ENCODE measurements around the gene ASIC3.
A peak's percentile ranks its signal among the peaks of the same experiment; 100 is the strongest.
"Not testable (repeated sequence)": the region's sequence is repeated elsewhere in the genome, so short reads cannot be mapped to it uniquely, and the experiment has no call there.

The ASIC3 gene

DNA sequence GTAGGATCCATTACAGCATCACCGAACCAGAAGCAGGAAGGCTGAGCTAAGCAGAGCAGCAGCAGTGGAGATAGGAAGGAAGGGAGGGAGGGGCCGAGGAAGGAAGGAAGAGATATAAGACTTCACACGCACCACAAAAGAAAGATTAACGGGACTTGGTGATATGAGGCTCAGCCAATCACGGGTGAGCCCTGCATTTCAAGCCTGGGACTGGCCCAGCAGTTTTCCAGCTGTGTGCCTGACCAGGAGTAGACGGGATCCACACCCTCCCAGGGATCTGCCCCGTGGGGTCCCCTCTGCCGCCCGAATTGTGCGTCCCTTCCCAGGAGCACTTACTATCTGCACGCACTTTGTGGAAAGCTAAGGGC, 40.2 kb upstream of the ASIC3 start:
- H3K27me3 ChIP-seq (ENCODE audit: control insufficient read depth, insufficient read depth, low read length, poor library complexity, severe bottlenecking) = no peaks in the 10 kb centered on the region
- no peak overlapping the region for H3K4me3 ChIP-seq (ENCODE audit: insufficient read depth, low read depth, low read length)
- peaks cover 33% of the 10 kb centered on the region for H3K4me1 ChIP-seq (ENCODE audit: control insufficient read depth, insufficient read depth, low read length)
- WGBS, 2 experiments = 80 to 81% methylated on average over 11 of the region's 11 CpGs
- no peak overlapping the region for H3K27ac ChIP-seq (ENCODE audit: insufficient read depth, low read depth, low read length, poor library complexity, severe bottlenecking)
- H3K36me3 ChIP-seq (ENCODE audit: control insufficient read depth, insufficient read depth, low read length) = no peaks in the 10 kb centered on the region
- no peaks in the 10 kb centered on the region for H3K9me3 ChIP-seq (ENCODE audit: control insufficient read depth, low read length)

DNA sequence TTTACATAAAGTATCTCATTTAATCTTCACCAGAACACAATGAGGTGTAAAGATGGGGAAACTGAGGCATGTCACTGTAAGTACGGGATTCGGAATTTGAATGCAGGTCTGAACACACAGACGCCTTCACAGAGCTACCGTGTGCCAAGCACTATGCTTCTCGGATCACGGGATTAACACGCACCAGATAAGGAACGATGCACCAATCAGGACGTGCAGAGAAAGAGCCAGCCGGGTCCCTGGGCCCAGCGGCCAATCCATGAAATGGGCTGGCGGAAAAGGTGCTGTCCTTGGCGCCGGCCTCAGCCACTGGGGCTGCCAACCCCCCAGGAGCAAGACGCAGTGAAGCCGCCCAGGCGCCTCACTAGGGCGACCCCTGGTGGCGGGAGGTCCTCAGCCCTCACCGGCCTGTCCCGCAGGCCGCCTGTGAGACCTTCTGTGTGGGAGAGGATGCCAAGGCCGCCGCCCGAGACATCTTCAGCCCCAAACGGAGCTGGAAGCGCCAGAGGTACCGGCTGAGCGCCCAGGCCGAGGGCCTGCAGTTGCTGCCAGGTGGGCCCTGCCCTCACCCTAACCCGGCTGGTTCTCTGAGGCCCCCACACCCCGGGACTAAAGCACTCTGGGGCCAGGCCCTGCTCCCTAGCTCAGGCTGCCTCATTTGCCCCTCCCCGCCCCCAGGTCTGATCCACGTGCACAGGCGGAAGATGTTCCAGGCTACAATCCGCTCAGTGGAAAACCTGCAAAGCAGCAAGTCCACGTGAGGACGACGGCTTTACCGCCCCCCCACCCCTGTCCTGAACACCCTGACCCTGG, 39.6 kb upstream of the ASIC3 start:
- Histone ChIP-seq H3K4me1 (ENCODE audit: control insufficient read depth, insufficient read depth, low read length) (peaks cover 33% of the 10 kb centered on the region), H3K27me3 (ENCODE audit: control insufficient read depth, insufficient read depth, low read length, poor library complexity, severe bottlenecking) (no peaks in the 10 kb centered on the region), H3K9me3 (ENCODE audit: control insufficient read depth, low read length) (no peaks in the 10 kb centered on the region), H3K27ac (ENCODE audit: insufficient read depth, low read depth, low read length, poor library complexity, severe bottlenecking) (no peak overlapping the region), H3K4me3 (ENCODE audit: insufficient read depth, low read depth, low read length) (no peak overlapping the region), H3K36me3 (ENCODE audit: control insufficient read depth, insufficient read depth, low read length) (no peaks in the 10 kb centered on the region)
- WGBS, 2 experiments = 69 to 73% methylated on average over 40 of the region's 40 CpGs

DNA sequence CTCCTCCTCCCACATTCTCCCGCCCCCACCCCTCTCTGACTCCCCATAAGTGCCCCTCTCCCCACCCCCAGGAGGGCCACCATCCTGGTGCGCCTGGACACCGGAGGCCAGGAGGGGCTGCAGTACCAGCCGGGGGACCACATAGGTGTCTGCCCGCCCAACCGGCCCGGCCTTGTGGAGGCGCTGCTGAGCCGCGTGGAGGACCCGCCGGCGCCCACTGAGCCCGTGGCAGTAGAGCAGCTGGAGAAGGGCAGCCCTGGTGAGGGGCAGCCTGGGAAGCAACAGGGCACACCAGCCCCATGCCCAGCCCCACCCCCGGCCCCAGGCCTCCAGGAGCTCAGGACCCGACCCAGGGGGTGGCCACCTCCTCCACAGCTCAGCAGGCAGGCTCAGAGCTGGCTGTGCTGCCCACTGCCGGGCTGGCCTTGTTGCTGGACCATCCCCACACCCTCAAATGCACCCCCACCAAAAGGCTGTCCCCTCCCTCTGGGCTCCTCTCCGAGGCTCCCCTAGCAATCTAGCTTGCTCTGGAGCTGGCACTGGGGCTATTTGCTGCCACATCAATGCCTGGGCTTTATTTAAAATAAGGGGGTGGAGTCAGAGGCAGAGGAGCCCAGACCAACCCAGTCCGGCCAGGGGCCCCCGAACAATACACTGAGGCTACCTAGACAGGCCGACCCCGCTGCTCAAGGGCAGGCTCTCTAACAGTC, 38.8 kb upstream of the ASIC3 start:
- 74 to 77% methylated on average over 21 to 22 of the region's 22 CpGs for WGBS, 2 experiments
- Histone ChIP-seq H3K4me3 (ENCODE audit: insufficient read depth, low read depth, low read length) (peak overlapping the region; percentile 34), H3K4me1 (ENCODE audit: control insufficient read depth, insufficient read depth, low read length) (peaks cover 33% of the 10 kb centered on the region), H3K9me3 (ENCODE audit: control insufficient read depth, low read length) (no peaks in the 10 kb centered on the region), H3K36me3 (ENCODE audit: control insufficient read depth, insufficient read depth, low read length) (no peaks in the 10 kb centered on the region), H3K27ac (ENCODE audit: insufficient read depth, low read depth, low read length, poor library complexity, severe bottlenecking) (no peak overlapping the region), H3K27me3 (ENCODE audit: control insufficient read depth, insufficient read depth, low read length, poor library complexity, severe bottlenecking) (no peaks in the 10 kb centered on the region)

DNA sequence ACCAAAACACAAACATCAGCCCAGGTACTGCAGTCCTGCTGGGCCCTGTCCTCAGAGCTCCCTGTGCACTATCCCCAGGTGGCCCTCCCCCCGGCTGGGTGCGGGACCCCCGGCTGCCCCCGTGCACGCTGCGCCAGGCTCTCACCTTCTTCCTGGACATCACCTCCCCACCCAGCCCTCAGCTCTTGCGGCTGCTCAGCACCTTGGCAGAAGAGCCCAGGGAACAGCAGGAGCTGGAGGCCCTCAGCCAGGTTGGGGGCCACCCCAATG, 38.4 kb upstream of the ASIC3 start:
- 50 to 54% methylated on average over 7 of the region's 7 CpGs for WGBS, 2 experiments
- no peaks in the 10 kb centered on the region for H3K9me3 ChIP-seq (ENCODE audit: control insufficient read depth, low read length)
- no peak overlapping the region for H3K27ac ChIP-seq (ENCODE audit: insufficient read depth, low read depth, low read length, poor library complexity, severe bottlenecking)
- no peaks in the 10 kb centered on the region for H3K36me3 ChIP-seq (ENCODE audit: control insufficient read depth, insufficient read depth, low read length)
- peak overlapping the region; percentile 34 for H3K4me3 ChIP-seq (ENCODE audit: insufficient read depth, low read depth, low read length)
- H3K27me3 ChIP-seq (ENCODE audit: control insufficient read depth, insufficient read depth, low read length, poor library complexity, severe bottlenecking) = no peaks in the 10 kb centered on the region
- peaks cover 33% of the 10 kb centered on the region for H3K4me1 ChIP-seq (ENCODE audit: control insufficient read depth, insufficient read depth, low read length)

DNA sequence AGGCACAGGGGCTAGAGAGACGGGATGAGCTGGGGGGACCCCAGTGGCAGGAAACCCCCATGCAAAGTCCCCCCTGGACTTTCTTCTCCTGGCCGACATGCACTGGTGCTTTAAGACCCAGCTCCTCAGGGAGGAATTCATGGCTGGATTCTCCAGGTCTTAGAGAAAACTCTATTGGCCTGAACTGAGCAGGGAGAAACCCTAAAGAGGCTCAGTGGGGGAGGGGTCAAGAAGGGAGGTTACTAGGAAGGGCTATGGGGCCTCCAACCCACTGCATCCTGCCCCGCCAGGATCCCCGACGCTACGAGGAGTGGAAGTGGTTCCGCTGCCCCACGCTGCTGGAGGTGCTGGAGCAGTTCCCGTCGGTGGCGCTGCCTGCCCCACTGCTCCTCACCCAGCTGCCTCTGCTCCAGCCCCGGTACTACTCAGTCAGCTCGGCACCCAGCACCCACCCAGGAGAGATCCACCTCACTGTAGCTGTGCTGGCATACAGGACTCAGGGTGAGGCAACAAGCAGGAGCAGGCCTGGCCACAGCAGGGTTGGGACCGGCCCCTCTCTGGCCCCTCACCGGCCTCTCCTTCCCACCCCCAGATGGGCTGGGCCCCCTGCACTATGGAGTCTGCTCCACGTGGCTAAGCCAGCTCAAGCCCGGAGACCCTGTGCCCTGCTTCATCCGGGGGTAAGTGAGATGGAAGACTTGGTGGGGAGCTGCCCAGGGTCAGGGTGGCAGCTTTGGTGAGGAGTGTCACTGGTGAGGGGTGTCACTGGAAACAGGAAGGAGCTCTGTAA, 37.8 kb upstream of the ASIC3 start:
- H3K4me1 ChIP-seq (ENCODE audit: control insufficient read depth, insufficient read depth, low read length) = peaks cover 33% of the 10 kb centered on the region
- H3K9me3 ChIP-seq (ENCODE audit: control insufficient read depth, low read length) = no peaks in the 10 kb centered on the region
- no peaks in the 10 kb centered on the region for H3K36me3 ChIP-seq (ENCODE audit: control insufficient read depth, insufficient read depth, low read length)
- no peak overlapping the region for H3K27ac ChIP-seq (ENCODE audit: insufficient read depth, low read depth, low read length, poor library complexity, severe bottlenecking)
- 21 to 25% methylated on average over 18 of the region's 18 CpGs for WGBS, 2 experiments
- H3K4me3 ChIP-seq (ENCODE audit: insufficient read depth, low read depth, low read length) = peak overlapping the region; percentile 34
- no peaks in the 10 kb centered on the region for H3K27me3 ChIP-seq (ENCODE audit: control insufficient read depth, insufficient read depth, low read length, poor library complexity, severe bottlenecking)

DNA sequence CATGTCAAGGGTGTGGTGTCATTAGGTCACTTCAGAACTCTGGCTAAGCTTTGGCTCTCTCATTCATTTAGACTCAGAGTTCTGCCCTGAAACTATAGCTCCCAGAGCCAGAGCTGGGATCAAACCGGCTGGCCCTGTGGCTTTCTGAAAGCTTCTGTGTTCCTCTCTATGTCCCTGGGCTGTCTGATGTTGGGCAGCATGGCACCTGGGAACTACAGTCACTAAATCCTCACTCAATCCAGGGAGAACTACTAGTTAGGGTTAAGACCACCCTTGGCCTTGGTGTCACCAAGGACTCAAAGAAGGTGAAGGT, 37.3 kb upstream of the ASIC3 start:
- no peaks in the 10 kb centered on the region for H3K9me3 ChIP-seq (ENCODE audit: control insufficient read depth, low read length)
- H3K27ac ChIP-seq (ENCODE audit: insufficient read depth, low read depth, low read length, poor library complexity, severe bottlenecking) = no peak overlapping the region
- H3K36me3 ChIP-seq (ENCODE audit: control insufficient read depth, insufficient read depth, low read length) = no peaks in the 10 kb centered on the region
- 62 to 73% methylated on average over 1 of the region's 1 CpG for WGBS, 2 experiments
- peaks cover 33% of the 10 kb centered on the region for H3K4me1 ChIP-seq (ENCODE audit: control insufficient read depth, insufficient read depth, low read length)
- no peaks in the 10 kb centered on the region for H3K27me3 ChIP-seq (ENCODE audit: control insufficient read depth, insufficient read depth, low read length, poor library complexity, severe bottlenecking)
- peak overlapping the region; percentile 34 for H3K4me3 ChIP-seq (ENCODE audit: insufficient read depth, low read depth, low read length)

DNA sequence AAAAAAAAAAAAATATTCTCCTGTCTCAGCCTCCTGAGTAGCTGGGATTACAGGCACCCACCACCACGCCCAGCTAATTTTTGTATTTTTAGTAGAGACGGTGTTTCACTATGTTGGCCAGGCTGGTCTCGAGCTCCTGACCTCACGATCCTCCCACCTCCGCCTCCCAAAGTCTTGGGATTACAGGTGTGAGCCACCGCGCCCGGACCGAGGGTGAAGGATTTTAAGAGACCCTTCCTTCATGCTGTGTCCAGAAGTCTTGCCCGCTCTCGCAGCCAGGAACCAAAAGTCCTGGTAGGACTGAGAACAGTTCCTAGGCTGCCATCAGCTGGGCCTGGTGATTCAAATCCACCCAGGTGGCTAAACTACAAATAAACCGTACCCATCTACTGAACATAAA, 36.7 kb upstream of the ASIC3 start:
- H3K4me1 ChIP-seq (ENCODE audit: control insufficient read depth, insufficient read depth, low read length) = peaks cover 33% of the 10 kb centered on the region
- H3K36me3 ChIP-seq (ENCODE audit: control insufficient read depth, insufficient read depth, low read length); H3K9me3 ChIP-seq (ENCODE audit: control insufficient read depth, low read length); H3K4me3 ChIP-seq (ENCODE audit: insufficient read depth, low read depth, low read length); H3K27ac ChIP-seq (ENCODE audit: insufficient read depth, low read depth, low read length, poor library complexity, severe bottlenecking); H3K27me3 ChIP-seq (ENCODE audit: control insufficient read depth, insufficient read depth, low read length, poor library complexity, severe bottlenecking): not testable (repeated sequence)
- 85 to 86% methylated on average over 12 of the region's 12 CpGs for WGBS, 2 experiments

DNA sequence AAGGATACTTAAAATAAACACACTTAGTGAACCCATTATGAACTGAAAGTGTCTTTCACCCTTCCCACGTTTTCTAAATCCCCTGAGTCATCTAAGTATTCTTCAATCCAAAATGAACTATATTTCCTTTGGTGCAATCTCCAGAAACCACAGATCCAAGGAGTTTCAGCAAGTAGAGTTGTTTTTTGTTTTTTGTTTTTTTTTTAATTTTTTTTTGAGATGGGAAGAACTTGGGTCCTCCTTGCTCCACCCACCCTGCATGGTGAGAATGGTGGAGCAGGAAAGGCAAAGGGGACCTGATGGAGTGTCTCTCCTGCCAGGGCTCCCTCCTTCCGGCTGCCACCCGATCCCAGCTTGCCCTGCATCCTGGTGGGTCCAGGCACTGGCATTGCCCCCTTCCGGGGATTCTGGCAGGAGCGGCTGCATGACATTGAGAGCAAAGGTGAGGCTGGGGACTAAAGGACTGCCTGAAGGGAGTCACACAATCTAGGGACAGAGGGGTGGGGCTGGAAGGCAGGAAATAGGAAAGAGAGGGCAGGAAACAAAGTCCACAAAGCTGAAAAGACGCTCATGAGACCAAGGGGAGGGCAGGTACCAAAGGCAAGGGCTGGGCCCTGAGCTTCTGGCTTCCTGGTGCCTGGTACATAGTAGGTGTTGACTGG, 36.2 kb upstream of the ASIC3 start:
- no peaks in the 10 kb centered on the region for H3K36me3 ChIP-seq (ENCODE audit: control insufficient read depth, insufficient read depth, low read length)
- 85 to 89% methylated on average over 6 of the region's 6 CpGs for WGBS, 2 experiments
- H3K4me3 ChIP-seq (ENCODE audit: insufficient read depth, low read depth, low read length) = no peak overlapping the region
- H3K27ac ChIP-seq (ENCODE audit: insufficient read depth, low read depth, low read length, poor library complexity, severe bottlenecking) = no peak overlapping the region
- no peaks in the 10 kb centered on the region for H3K9me3 ChIP-seq (ENCODE audit: control insufficient read depth, low read length)
- H3K27me3 ChIP-seq (ENCODE audit: control insufficient read depth, insufficient read depth, low read length, poor library complexity, severe bottlenecking) = peaks cover under 1% of the 10 kb centered on the region
- peaks cover 33% of the 10 kb centered on the region for H3K4me1 ChIP-seq (ENCODE audit: control insufficient read depth, insufficient read depth, low read length)

DNA sequence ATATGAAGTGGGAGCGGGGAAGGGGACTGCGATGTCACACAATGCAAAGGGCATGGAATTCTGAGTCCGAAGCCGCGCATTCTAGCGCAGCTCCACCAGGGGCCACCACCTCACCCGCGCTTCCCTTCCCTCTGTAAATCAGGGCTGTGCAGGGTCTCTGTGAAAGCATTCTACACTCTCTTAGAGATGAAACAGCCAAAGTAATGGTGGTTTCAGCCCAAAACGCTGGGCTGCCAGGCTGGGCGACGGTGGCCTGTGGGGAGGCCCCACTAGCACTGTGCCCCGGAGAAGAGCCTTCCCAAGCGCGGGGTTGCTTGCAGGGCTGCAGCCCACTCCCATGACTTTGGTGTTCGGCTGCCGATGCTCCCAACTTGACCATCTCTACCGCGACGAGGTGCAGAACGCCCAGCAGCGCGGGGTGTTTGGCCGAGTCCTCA, 35.4 kb upstream of the ASIC3 start:
- H3K27me3 ChIP-seq (ENCODE audit: control insufficient read depth, insufficient read depth, low read length, poor library complexity, severe bottlenecking) = peaks cover 8% of the 10 kb centered on the region
- H3K9me3 ChIP-seq (ENCODE audit: control insufficient read depth, low read length) = no peaks in the 10 kb centered on the region
- H3K36me3 ChIP-seq (ENCODE audit: control insufficient read depth, insufficient read depth, low read length) = no peaks in the 10 kb centered on the region
- 42 to 43% methylated on average over 23 of the region's 23 CpGs for WGBS, 2 experiments
- no peak overlapping the region for H3K27ac ChIP-seq (ENCODE audit: insufficient read depth, low read depth, low read length, poor library complexity, severe bottlenecking)
- H3K4me3 ChIP-seq (ENCODE audit: insufficient read depth, low read depth, low read length) = no peak overlapping the region
- peaks cover 31% of the 10 kb centered on the region for H3K4me1 ChIP-seq (ENCODE audit: control insufficient read depth, insufficient read depth, low read length)

DNA sequence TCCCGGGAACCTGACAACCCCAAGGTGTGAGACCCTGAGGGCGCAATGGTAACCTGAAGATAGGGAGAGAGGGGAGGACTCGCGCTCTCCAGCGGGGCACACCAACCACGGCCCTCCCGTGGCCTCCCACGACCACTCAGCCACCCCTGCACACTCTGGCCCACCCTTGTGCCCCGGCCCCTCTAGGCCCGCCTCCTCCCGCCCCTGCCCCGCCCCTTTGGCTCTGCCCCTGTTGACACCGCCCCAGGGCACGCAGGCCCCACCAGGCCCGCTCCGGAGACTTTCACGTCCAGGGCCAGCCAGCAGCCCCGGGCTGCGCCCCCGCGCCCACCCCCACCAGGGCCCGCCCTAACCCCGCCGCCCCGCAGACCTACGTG, 35.0 kb upstream of the ASIC3 start:
- Histone ChIP-seq H3K9me3 (ENCODE audit: control insufficient read depth, low read length) (no peaks in the 10 kb centered on the region), H3K27me3 (ENCODE audit: control insufficient read depth, insufficient read depth, low read length, poor library complexity, severe bottlenecking) (peaks cover 12% of the 10 kb centered on the region), H3K4me3 (ENCODE audit: insufficient read depth, low read depth, low read length) (no peak overlapping the region), H3K4me1 (ENCODE audit: control insufficient read depth, insufficient read depth, low read length) (peaks cover 27% of the 10 kb centered on the region), H3K27ac (ENCODE audit: insufficient read depth, low read depth, low read length, poor library complexity, severe bottlenecking) (no peak overlapping the region), H3K36me3 (ENCODE audit: control insufficient read depth, insufficient read depth, low read length) (no peaks in the 10 kb centered on the region)
- 55 to 60% methylated on average over 26 of the region's 26 CpGs for WGBS, 2 experiments

All from ectodermal cell (in vitro differentiated cells).